Measurements from ENCODE around the gene TRABD2A. TPM values are rescaled to one million over a fixed set of nuclear protein-coding genes. Genes with fewer than 3 reads are reported as not detected.
"Not testable (repeated sequence)": the region's sequence is repeated elsewhere in the genome, so short reads cannot be mapped to it uniquely, and the experiment has no call there.

The TRABD2A gene
- total RNA-seq, 1 donor from 2014 or later = 0.84 TPM

DNA sequence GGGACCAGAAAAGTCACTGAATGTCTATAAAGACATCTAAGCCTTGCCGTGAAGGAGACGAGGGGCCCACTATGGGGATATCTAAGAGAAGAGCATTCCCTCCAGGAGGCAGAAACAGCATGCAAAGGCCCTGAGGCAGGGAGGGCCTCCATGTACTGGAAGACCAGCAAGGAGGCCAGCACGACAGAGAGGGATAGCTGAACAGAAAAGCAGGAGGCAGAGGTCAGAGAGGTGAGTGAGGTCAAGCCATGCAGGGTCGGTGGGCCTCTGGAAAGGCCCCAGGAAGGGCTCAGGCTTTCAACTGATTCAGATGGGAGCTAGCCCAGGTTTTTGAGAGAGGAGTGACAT is 5.7 kb downstream of the TRABD2A start:
- DNase-seq (ENCODE audit: low read depth, low spot score) = no peak
- no peaks in the 10 kb centered on the region for H3K9me3 Mint-ChIP-seq
- no peak overlapping the region for H3K4me3 Mint-ChIP-seq
- H3K27me3 Mint-ChIP-seq (ENCODE audit: low read depth) = peaks cover 66% of the 10 kb centered on the region
- no peak overlapping the region for H3K27ac Mint-ChIP-seq (ENCODE audit: unreplicated experiment)
- no peaks in the 10 kb centered on the region for H3K36me3 Mint-ChIP-seq (ENCODE audit: low read depth)
- H3K4me1 Mint-ChIP-seq = peaks cover 7% of the 10 kb centered on the region
- TF ChIP-seq CTCF (conservative IDR thresholded peaks at IDR 0.05) = no peak

- Mint-ChIP-seq H3K9me3 (no peaks in the 10 kb centered on the region), H3K4me3 (no peak overlapping the region), H3K4me1 (peaks cover 4% of the 10 kb centered on the region), H3K36me3 (ENCODE audit: low read depth) (no peaks in the 10 kb centered on the region), H3K27me3 (ENCODE audit: low read depth) (peaks cover 63% of the 10 kb centered on the region), H3K27ac (ENCODE audit: unreplicated experiment) (no peak overlapping the region)
- no peak for TF ChIP-seq CTCF (conservative IDR thresholded peaks at IDR 0.05)
- no peak for DNase-seq (ENCODE audit: low read depth, low spot score)
Measured at GRCh38 chr2:84874381-84875212, 6.3 kb downstream of the TRABD2A start.

DNA sequence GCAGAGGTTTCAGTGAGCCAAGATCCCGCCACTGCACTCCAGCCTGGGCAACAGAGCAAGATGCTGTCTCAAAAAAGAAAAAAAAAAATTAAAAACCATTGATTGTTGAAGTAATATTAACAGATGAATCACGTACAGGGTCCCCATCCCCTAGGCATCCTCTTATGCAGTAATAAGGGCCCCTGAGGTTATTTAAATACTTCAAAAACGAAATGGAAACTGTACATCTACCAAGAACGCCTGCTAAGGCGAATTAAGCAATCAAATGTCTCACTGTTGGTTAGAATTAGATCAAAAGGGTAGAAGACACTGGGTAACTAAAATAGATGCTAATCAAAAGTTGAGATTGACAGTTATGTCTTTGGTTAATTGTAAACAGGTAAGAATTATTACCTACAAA is 7.5 kb downstream of the TRABD2A start:
- no peak for DNase-seq (ENCODE audit: low read depth, low spot score)
- Mint-ChIP-seq H3K27me3 (ENCODE audit: low read depth) (peaks cover 51% of the 10 kb centered on the region), H3K4me1 (peaks cover 4% of the 10 kb centered on the region), H3K9me3 (no peaks in the 10 kb centered on the region), H3K27ac (ENCODE audit: unreplicated experiment) (no peak overlapping the region), H3K4me3 (no peak overlapping the region), H3K36me3 (ENCODE audit: low read depth) (no peaks in the 10 kb centered on the region)
- no peak for TF ChIP-seq CTCF (conservative IDR thresholded peaks at IDR 0.05)

DNA sequence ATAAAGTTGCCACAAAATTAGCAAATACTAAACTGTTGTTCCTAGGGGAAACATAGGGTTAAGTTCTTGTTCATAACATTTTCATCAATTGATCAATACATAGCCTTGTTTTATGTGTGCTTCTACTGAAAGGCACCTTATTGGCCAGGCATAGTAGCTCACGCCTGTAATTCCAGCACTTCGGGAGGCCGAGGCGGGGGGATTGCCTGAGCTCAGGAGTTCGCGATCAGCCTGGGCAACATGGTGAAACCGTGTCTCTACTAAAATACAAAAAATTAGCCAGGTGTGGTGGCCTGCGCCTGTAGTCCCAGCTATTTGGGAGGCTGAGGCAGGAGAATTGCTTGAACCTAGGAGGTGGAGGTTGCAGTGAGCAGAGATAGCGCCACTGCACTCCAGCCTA is 8.2 kb downstream of the TRABD2A start:
- H3K9me3 Mint-ChIP-seq; H3K4me3 Mint-ChIP-seq; H3K4me1 Mint-ChIP-seq; H3K36me3 Mint-ChIP-seq (ENCODE audit: low read depth); DNase-seq (ENCODE audit: low read depth, low spot score); H3K27ac Mint-ChIP-seq (ENCODE audit: unreplicated experiment): not testable (repeated sequence)
- H3K27me3 Mint-ChIP-seq (ENCODE audit: low read depth) = peaks cover 44% of the 10 kb centered on the region

DNA sequence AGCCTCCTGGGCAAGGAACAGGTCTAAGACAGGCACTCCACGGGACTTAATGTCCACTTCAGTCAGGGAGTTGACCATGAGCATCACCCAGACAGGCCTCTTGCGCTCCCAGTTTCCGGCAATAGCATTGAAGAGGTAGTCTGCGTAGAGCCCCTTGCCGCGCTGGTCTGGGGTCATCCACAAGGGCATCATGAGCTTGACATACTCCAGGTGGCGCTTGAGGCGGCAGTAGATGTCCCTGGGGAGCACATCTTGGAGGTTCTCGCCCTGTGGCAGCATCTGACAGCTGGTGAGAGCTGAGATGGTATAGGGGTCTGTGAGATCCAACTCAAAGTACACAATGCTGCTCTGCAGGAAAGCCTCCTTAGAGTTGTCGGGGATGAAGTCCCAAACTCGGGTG is 10.6 kb downstream of the TRABD2A start:
- no peak overlapping the region for H3K27ac Mint-ChIP-seq (ENCODE audit: unreplicated experiment)
- no peaks in the 10 kb centered on the region for H3K9me3 Mint-ChIP-seq
- H3K36me3 Mint-ChIP-seq (ENCODE audit: low read depth) = no peaks in the 10 kb centered on the region
- peaks cover 4% of the 10 kb centered on the region for H3K4me1 Mint-ChIP-seq
- H3K4me3 Mint-ChIP-seq = no peak overlapping the region
- no peak for TF ChIP-seq CTCF (conservative IDR thresholded peaks at IDR 0.05)
- no peak for DNase-seq (ENCODE audit: low read depth, low spot score)
- peaks cover 20% of the 10 kb centered on the region for H3K27me3 Mint-ChIP-seq (ENCODE audit: low read depth)

GRCh38 chr2:84868327-84868726 is 12.6 kb downstream of the TRABD2A start:
- H3K27me3 Mint-ChIP-seq (ENCODE audit: low read depth) = peaks cover 15% of the 10 kb centered on the region
- not testable (repeated sequence) for H3K36me3 Mint-ChIP-seq (ENCODE audit: low read depth); H3K27ac Mint-ChIP-seq (ENCODE audit: unreplicated experiment); H3K4me1 Mint-ChIP-seq; H3K4me3 Mint-ChIP-seq; DNase-seq (ENCODE audit: low read depth, low spot score); H3K9me3 Mint-ChIP-seq

Measured in neural crest cell (in vitro differentiated cells).